Activated CD4-positive, alpha-beta T cell treated with anti-CD3 and anti-CD28 coated beads, Interleukin-2, amount 50 U/mL, for 24 hours (primary cell): ENCODE results near the gene TSHZ1.

ENCODE experiments used
- DNase-seq, 2 donors: peaks; one replicate each; pipeline ENCODE4 v3.0.0-alpha.2; 2020; ENCODE audit warnings: low read depth in 1 of 2, low spot score in 1 of 2

Gene TSHZ1

GRCh38 chr18:75268364-75268646, 57.7 kb downstream of the TSHZ1 start:
- no peak for DNase-seq

- no peak for DNase-seq
Observed at GRCh38 chr18:75269124-75269680, 58.6 kb downstream of the TSHZ1 start.

GRCh38 chr18:75269696-75270095, 59.1 kb downstream of the TSHZ1 start:
- DNase-seq = no peak

- DNase-seq = no peak
Observed at GRCh38 chr18:75271952-75272351, 61.4 kb downstream of the TSHZ1 start.

GRCh38 chr18:75273817-75274216, 63.2 kb downstream of the TSHZ1 start:
- no peak for DNase-seq

- DNase-seq = no peak
Observed at GRCh38 chr18:75275226-75275625, 64.6 kb downstream of the TSHZ1 start.

- DNase-seq = no peak
Observed at GRCh38 chr18:75276818-75277609, 66.4 kb downstream of the TSHZ1 start.

- DNase-seq = no peak
Observed at GRCh38 chr18:75277610-75277928, 67.0 kb downstream of the TSHZ1 start.

- no peak for DNase-seq
Observed at GRCh38 chr18:75279381-75279780, 68.8 kb downstream of the TSHZ1 start.

GRCh38 chr18:75280427-75281280, 70.1 kb downstream of the TSHZ1 start:
- no peak for DNase-seq

- no peak for DNase-seq
Observed at GRCh38 chr18:75282746-75283145, 72.1 kb downstream of the TSHZ1 start.

GRCh38 chr18:75283731-75284130, 73.1 kb downstream of the TSHZ1 start:
- DNase-seq = no peak

GRCh38 chr18:75284566-75284965, 74.0 kb downstream of the TSHZ1 start:
- DNase-seq = no peak

- DNase-seq = no peak
Observed at GRCh38 chr18:75285876-75286275, 75.3 kb downstream of the TSHZ1 start.

- no peak for DNase-seq
Observed at GRCh38 chr18:75287006-75287405, 76.4 kb downstream of the TSHZ1 start.

- DNase-seq = no peak
Observed at GRCh38 chr18:75287700-75288099, 77.1 kb downstream of the TSHZ1 start.

GRCh38 chr18:75289761-75290160, 79.2 kb downstream of the TSHZ1 start:
- no peak for DNase-seq

GRCh38 chr18:75290737-75291358, 80.3 kb downstream of the TSHZ1 start:
- DNase-seq = no peak

- DNase-seq = no peak
Observed at GRCh38 chr18:75291460-75291859, 80.9 kb downstream of the TSHZ1 start.

GRCh38 chr18:75293591-75293990, 83.0 kb downstream of the TSHZ1 start:
- DNase-seq = no peak

- DNase-seq = no peak
Observed at GRCh38 chr18:75297731-75298130, 87.1 kb downstream of the TSHZ1 start.
